ENCODE data around the gene METTL9. TPM values are rescaled to one million over a fixed set of nuclear protein-coding genes. Genes with fewer than 3 reads are reported as not detected.
"Not testable (repeated sequence)": the region's sequence is repeated elsewhere in the genome, so short reads cannot be mapped to it uniquely, and the experiment has no call there.

Gene METTL9
- total RNA-seq, 1 donor from 2014 or later: 221 TPM

GRCh38 chr16:21566891-21567414 lies 32.4 kb upstream of the METTL9 start:
- no peak for TF ChIP-seq CTCF (IDR thresholded peaks at IDR 0.05; ENCODE audit: unreplicated experiment)
- no peak overlapping the region for H3K27ac Mint-ChIP-seq (ENCODE audit: unreplicated experiment)
- H3K4me3 Mint-ChIP-seq (ENCODE audit: unreplicated experiment): no peak overlapping the region
- H3K36me3 Mint-ChIP-seq (ENCODE audit: low read depth, unreplicated experiment): no peaks in the 10 kb centered on the region
- peaks cover 5% of the 10 kb centered on the region for H3K27me3 Mint-ChIP-seq (ENCODE audit: unreplicated experiment)
- no peak for DNase-seq (ENCODE audit: low spot score)
- H3K9me3 Mint-ChIP-seq (ENCODE audit: unreplicated experiment): no peaks in the 10 kb centered on the region
- H3K4me1 Mint-ChIP-seq (ENCODE audit: unreplicated experiment): no peaks in the 10 kb centered on the region

GRCh38 chr16:21567496-21567895 lies 31.9 kb upstream of the METTL9 start:
- H3K27me3 Mint-ChIP-seq (ENCODE audit: unreplicated experiment); H3K36me3 Mint-ChIP-seq (ENCODE audit: low read depth, unreplicated experiment); H3K9me3 Mint-ChIP-seq (ENCODE audit: unreplicated experiment); DNase-seq (ENCODE audit: low spot score); H3K4me1 Mint-ChIP-seq (ENCODE audit: unreplicated experiment); H3K4me3 Mint-ChIP-seq (ENCODE audit: unreplicated experiment); H3K27ac Mint-ChIP-seq (ENCODE audit: unreplicated experiment): not testable (repeated sequence)

GRCh38 chr16:21568502-21569189 lies 30.7 kb upstream of the METTL9 start:
- Mint-ChIP-seq H3K9me3 (ENCODE audit: unreplicated experiment) (no peaks in the 10 kb centered on the region), H3K27ac (ENCODE audit: unreplicated experiment) (no peak overlapping the region), H3K27me3 (ENCODE audit: unreplicated experiment) (peaks cover 5% of the 10 kb centered on the region), H3K4me3 (ENCODE audit: unreplicated experiment) (no peak overlapping the region), H3K4me1 (ENCODE audit: unreplicated experiment) (no peaks in the 10 kb centered on the region), H3K36me3 (ENCODE audit: low read depth, unreplicated experiment) (no peaks in the 10 kb centered on the region)
- no peak for TF ChIP-seq CTCF (IDR thresholded peaks at IDR 0.05; ENCODE audit: unreplicated experiment)
- no peak for DNase-seq (ENCODE audit: low spot score)

- no peak overlapping the region for H3K27ac Mint-ChIP-seq (ENCODE audit: unreplicated experiment)
Measured at GRCh38 chr16:21570676-21571017, 28.7 kb upstream of the METTL9 start.

GRCh38 chr16:21573506-21573905 lies 25.9 kb upstream of the METTL9 start:
- not testable (repeated sequence) for H3K4me3 Mint-ChIP-seq (ENCODE audit: unreplicated experiment); H3K36me3 Mint-ChIP-seq (ENCODE audit: low read depth, unreplicated experiment); H3K27me3 Mint-ChIP-seq (ENCODE audit: unreplicated experiment); H3K9me3 Mint-ChIP-seq (ENCODE audit: unreplicated experiment); DNase-seq (ENCODE audit: low spot score); H3K27ac Mint-ChIP-seq (ENCODE audit: unreplicated experiment); H3K4me1 Mint-ChIP-seq (ENCODE audit: unreplicated experiment)

More at GRCh38 chr16:21570676-21571017, 28.7 kb upstream of the METTL9 start:
- no peak for TF ChIP-seq CTCF (IDR thresholded peaks at IDR 0.05; ENCODE audit: unreplicated experiment)
- Mint-ChIP-seq H3K36me3 (ENCODE audit: low read depth, unreplicated experiment) (no peaks in the 10 kb centered on the region), H3K9me3 (ENCODE audit: unreplicated experiment) (no peaks in the 10 kb centered on the region), H3K27me3 (ENCODE audit: unreplicated experiment) (peaks cover 6% of the 10 kb centered on the region), H3K4me3 (ENCODE audit: unreplicated experiment) (no peak overlapping the region), H3K4me1 (ENCODE audit: unreplicated experiment) (no peaks in the 10 kb centered on the region)
- no peak for DNase-seq (ENCODE audit: low spot score)

GRCh38 chr16:21574372-21574771 lies 25.0 kb upstream of the METTL9 start:
- TF ChIP-seq CTCF (IDR thresholded peaks at IDR 0.05; ENCODE audit: unreplicated experiment): no peak
- Mint-ChIP-seq H3K36me3 (ENCODE audit: low read depth, unreplicated experiment) (no peaks in the 10 kb centered on the region), H3K27ac (ENCODE audit: unreplicated experiment) (no peak overlapping the region), H3K27me3 (ENCODE audit: unreplicated experiment) (peaks cover 4% of the 10 kb centered on the region), H3K4me3 (ENCODE audit: unreplicated experiment) (no peak overlapping the region), H3K4me1 (ENCODE audit: unreplicated experiment) (no peaks in the 10 kb centered on the region), H3K9me3 (ENCODE audit: unreplicated experiment) (no peaks in the 10 kb centered on the region)
- DNase-seq (ENCODE audit: low spot score): no peak

GRCh38 chr16:21576323-21576722 lies 23.1 kb upstream of the METTL9 start:
- not testable (repeated sequence) for H3K4me3 Mint-ChIP-seq (ENCODE audit: unreplicated experiment); H3K36me3 Mint-ChIP-seq (ENCODE audit: low read depth, unreplicated experiment); H3K9me3 Mint-ChIP-seq (ENCODE audit: unreplicated experiment)

GRCh38 chr16:21577487-21577886 lies 21.9 kb upstream of the METTL9 start:
- H3K4me1 Mint-ChIP-seq (ENCODE audit: unreplicated experiment); H3K9me3 Mint-ChIP-seq (ENCODE audit: unreplicated experiment); H3K36me3 Mint-ChIP-seq (ENCODE audit: low read depth, unreplicated experiment); H3K4me3 Mint-ChIP-seq (ENCODE audit: unreplicated experiment); H3K27ac Mint-ChIP-seq (ENCODE audit: unreplicated experiment); H3K27me3 Mint-ChIP-seq (ENCODE audit: unreplicated experiment); DNase-seq (ENCODE audit: low spot score): not testable (repeated sequence)

More at GRCh38 chr16:21576323-21576722, 23.1 kb upstream of the METTL9 start:
- H3K27ac Mint-ChIP-seq (ENCODE audit: unreplicated experiment); DNase-seq (ENCODE audit: low spot score); H3K4me1 Mint-ChIP-seq (ENCODE audit: unreplicated experiment); H3K27me3 Mint-ChIP-seq (ENCODE audit: unreplicated experiment): not testable (repeated sequence)
